IMR-90 (cell line): ENCODE results near the gene SRGAP3. TPM values are rescaled to one million over a fixed set of nuclear protein-coding genes. Genes with fewer than 3 reads are reported as not detected.

Experiments used
- ATAC-seq: fragments of 200-7000 bp; cut with Tn5 transposase; 2 replicates; pipeline ENCODE4 v1.9.1; 2020; ENCODE audit warnings: low read depth, mild to moderate bottlenecking, moderate library complexity
- BruUV-seq: library from RNA; stranded (reverse); fragments of 400-500 nt; replicated peaks from 2 replicates; lab custom pipeline; 2021; lab: Mats Ljungman, UMichigan
- CTCF ChIA-PET: fragments of 300-600 bp; formaldehyde crosslinking; extraction: SDS; loops from one replicate; lab custom pipeline; 2021; ENCODE audit warnings: antibody characterized with exemption; lab: Yijun Ruan, JAX
- POLR2A ChIA-PET: fragments of 300-600 bp; sonication (Branson Sonifier 250); formaldehyde crosslinking; loops from one replicate; lab custom pipeline; 2022; ENCODE audit warnings: antibody characterized with exemption; ENCODE audit not compliant: unreplicated experiment; lab: Charles Lee
- DNase-seq: peaks from one replicate; pipeline ENCODE4 v3.0.0; 2013
- H2AFZ ChIP-seq: replicated peaks from 2 replicates; pipeline ENCODE3; 2013; ENCODE audit warnings: low read length, mild to moderate bottlenecking; ENCODE audit not compliant: poor library complexity
- H2AK5ac ChIP-seq: 2 replicates; pipeline ENCODE4 v1.6.1; 2013; ENCODE audit warnings: low read depth, low read length, inconsistent platforms
- H2AK9ac ChIP-seq: replicated peaks from 2 replicates; pipeline ENCODE3; 2013; ENCODE audit warnings: mild to moderate bottlenecking, low read depth, low read length, moderate library complexity; ENCODE audit not compliant: poor library complexity
- H2BK120ac ChIP-seq: 2 replicates; pipeline ENCODE4 v1.6.1; 2013; ENCODE audit warnings: low read depth, low read length, inconsistent platforms
- H2BK15ac ChIP-seq: 3 replicates; pipeline ENCODE4 v1.6.1; 2013; ENCODE audit warnings: low read depth, low read length, inconsistent platforms
- H2BK20ac ChIP-seq: 2 replicates; pipeline ENCODE4 v1.6.1; 2013; ENCODE audit warnings: low read depth, mild to moderate bottlenecking, inconsistent platforms, low read length, moderate library complexity
- H2BK5ac ChIP-seq: 2 replicates; pipeline ENCODE4 v1.6.1; 2013; ENCODE audit warnings: mild to moderate bottlenecking, low read depth, low read length, inconsistent platforms; ENCODE audit not compliant: poor library complexity, severe bottlenecking
- H3K14ac ChIP-seq: replicated peaks from 2 replicates; pipeline ENCODE4 v1.6.1; 2013; ENCODE audit warnings: low read depth, low read length, inconsistent platforms
- H3K18ac ChIP-seq: 2 replicates; pipeline ENCODE4 v1.6.1; 2013; ENCODE audit warnings: low read depth, low read length, control low read depth
- H3K23ac ChIP-seq: 2 replicates; pipeline ENCODE4 v1.6.1; 2013; ENCODE audit warnings: low read depth, low read length, inconsistent platforms
- H3K27ac ChIP-seq: 2 replicates; pipeline ENCODE4 v1.5.1; 2013; ENCODE audit warnings: mild to moderate bottlenecking, control low read depth, low read length; ENCODE audit not compliant: insufficient read depth
- H3K27me3 ChIP-seq: 2 replicates; pipeline ENCODE4 v1.6.1; 2013; ENCODE audit warnings: low read length; ENCODE audit not compliant: control insufficient read depth, insufficient read depth
- H3K36me3 ChIP-seq: 2 replicates; pipeline ENCODE4 v1.6.1; 2013; ENCODE audit warnings: low read length, mixed read lengths; ENCODE audit not compliant: control insufficient read depth, insufficient read depth
- H3K4ac ChIP-seq: 2 replicates; pipeline ENCODE4 v1.6.1; 2013; ENCODE audit warnings: low read depth, low read length, inconsistent platforms
- H3K4me1 ChIP-seq: 2 replicates; pipeline ENCODE4 v1.6.1; 2013; ENCODE audit warnings: low read length, mixed read lengths; ENCODE audit not compliant: control insufficient read depth, insufficient read depth
- H3K4me2 ChIP-seq: 2 replicates; pipeline ENCODE4 v1.6.1; 2013; ENCODE audit warnings: low read depth, mild to moderate bottlenecking, control low read depth, low read length, moderate library complexity
- H3K4me3 ChIP-seq: 2 replicates; pipeline ENCODE4 v1.5.1; 2013; ENCODE audit warnings: low read depth, mild to moderate bottlenecking, control low read depth, low read length, moderate library complexity; ENCODE audit not compliant: insufficient read depth
- H3K56ac ChIP-seq: 2 replicates; pipeline ENCODE4 v1.6.1; 2013; ENCODE audit warnings: low read length, inconsistent platforms; ENCODE audit not compliant: insufficient read depth; ENCODE audit errors: extremely low read depth
- H3K79me1 ChIP-seq, 2 experiments: 2 replicates each; pipeline ENCODE4 v1.6.1; 2013; ENCODE audit warnings: low read length in 2 of 2, inconsistent platforms in 1 of 2, low read depth in 1 of 2
- H3K9ac ChIP-seq: 2 replicates; pipeline ENCODE4 v1.6.1; 2013; ENCODE audit warnings: low read depth, low read length, control low read depth
- H3K9me1 ChIP-seq: 2 replicates; pipeline ENCODE4 v1.6.1; 2013; ENCODE audit warnings: low read length, inconsistent platforms; ENCODE audit not compliant: insufficient read depth
- H3K9me3 ChIP-seq: 2 replicates; pipeline ENCODE4 v1.6.1; 2013; ENCODE audit warnings: low read length; ENCODE audit not compliant: control insufficient read depth, insufficient read depth
- H4K20me1 ChIP-seq: 2 replicates; pipeline ENCODE4 v1.6.1; 2013; ENCODE audit warnings: low read length, inconsistent platforms; ENCODE audit not compliant: insufficient read depth
- H4K5ac ChIP-seq: 2 replicates; pipeline ENCODE4 v1.6.1; 2013; ENCODE audit warnings: mild to moderate bottlenecking, low read depth, low read length, control low read depth
- H4K8ac ChIP-seq, 2 experiments: 2 replicates each; pipeline ENCODE4 v1.6.1; 2013; ENCODE audit warnings: low read depth in 2 of 2, low read length in 2 of 2, control low read depth in 1 of 2, inconsistent platforms in 1 of 2
- H4K91ac ChIP-seq: 2 replicates; pipeline ENCODE4 v1.6.1; 2013; ENCODE audit warnings: low read depth, low read length, inconsistent platforms; ENCODE audit not compliant: insufficient read depth
- BHLHE40 ChIP-seq: fragments of 150-350 bp; IDR thresholded peaks from 2 replicates; pipeline ENCODE4 v1.6.1; 2016; ENCODE audit warnings: mild to moderate bottlenecking, low read depth, low read length
- CEBPB ChIP-seq: IDR thresholded peaks from 2 replicates; pipeline ENCODE4 v1.6.1; 2012; ENCODE audit warnings: low read depth, low read length, improper control_type of control experiment
- FOS ChIP-seq: fragments of 150-350 bp; IDR thresholded peaks from 2 replicates; pipeline ENCODE4 v1.6.1; 2016; ENCODE audit warnings: low read depth, low read length
- MXI1 ChIP-seq: IDR thresholded peaks from 2 replicates; pipeline ENCODE4 v1.6.1; 2012; ENCODE audit warnings: low read depth, mild to moderate bottlenecking, low read length, moderate library complexity, borderline replicate concordance
- NFE2L2 ChIP-seq: fragments of 150-350 bp; IDR thresholded peaks from 2 replicates; pipeline ENCODE4 v1.6.1; 2016; ENCODE audit warnings: low read depth, mild to moderate bottlenecking, low read length
- RAD21 ChIP-seq: IDR thresholded peaks from 2 replicates; pipeline ENCODE4 v1.6.1; 2012; ENCODE audit warnings: low read length, improper control_type of control experiment
- WGBS, 2 experiments: methylation state at CpG; one replicate each; pipeline versions ENCODE4 v1.1.5 to v1.1.7; 2013; ENCODE audit warnings: missing lambda C conversion rate in 2 of 2; ENCODE audit not compliant: insufficient read length in 1 of 2; ENCODE audit errors: extremely low coverage in 2 of 2; 5-methylcytosine and 5-hydroxymethylcytosine counted together
- dilution Hi-C: fragments of 300-500 bp; cut with HindIII; formaldehyde crosslinking; loops from one replicate; pipeline ENCODE4 v1.14.3; 2018; ENCODE audit warnings: low sequenced_read_pairs; ENCODE audit not compliant: unreplicated experiment
- in situ Hi-C: fragments of 300-500 bp; cut with MboI; formaldehyde crosslinking; loops from 3 replicates; pipeline ENCODE4 v1.14.3; 2019; ENCODE audit warnings: low sequenced_read_pairs, inconsistent platforms, mixed read lengths
- intact Hi-C: fragments of 100-400 bp; cut with micrococcal nuclease; formaldehyde crosslinking; loops from 2 replicates; pipeline ENCODE4 v1.10.0; 2022
- polyA plus RNA-seq, 3 experiments: library from polyadenylated mRNA; depleted of rRNA; stranded (reverse); fragments of >200 nt; gene quantifications; 2 replicates each; pipeline ENCODE4 v1.2.3, GENCODE V29; 2012; ENCODE audit warnings: low replicate concordance in 1 of 3
- total RNA-seq: library from RNA; depleted of rRNA; stranded (reverse); fragments of >200 nt; gene quantifications from 2 replicates; pipeline ENCODE4 v1.2.3, GENCODE V29; 2012
- TF ChIP-seq, protein P1 (sequence below): fragments of 150-350 bp; IDR thresholded peaks from 2 replicates; pipeline ENCODE4 v1.6.1; 2017; ENCODE audit warnings: mild to moderate bottlenecking, antibody characterized with exemption, low read length, low read depth
- TF ChIP-seq, protein P2 (sequence below): fragments of 150-350 bp; IDR thresholded peaks from 2 replicates; pipeline ENCODE4 v1.6.1; 2016; ENCODE audit warnings: low read depth, mild to moderate bottlenecking, low read length, moderate library complexity, borderline replicate concordance
- TF ChIP-seq, protein P3 (sequence below): conservative IDR thresholded peaks from 2 replicates; pipeline ENCODE4 v1.5.1; 2012; ENCODE audit warnings: mild to moderate bottlenecking, low read depth, low read length, improper control_type of control experiment

Gene SRGAP3
- total and polyA plus RNA-seq, 2 of the 4 experiments (the other 2 are of a cell fraction), result 0.68 to 1.4 TPM

DNA sequence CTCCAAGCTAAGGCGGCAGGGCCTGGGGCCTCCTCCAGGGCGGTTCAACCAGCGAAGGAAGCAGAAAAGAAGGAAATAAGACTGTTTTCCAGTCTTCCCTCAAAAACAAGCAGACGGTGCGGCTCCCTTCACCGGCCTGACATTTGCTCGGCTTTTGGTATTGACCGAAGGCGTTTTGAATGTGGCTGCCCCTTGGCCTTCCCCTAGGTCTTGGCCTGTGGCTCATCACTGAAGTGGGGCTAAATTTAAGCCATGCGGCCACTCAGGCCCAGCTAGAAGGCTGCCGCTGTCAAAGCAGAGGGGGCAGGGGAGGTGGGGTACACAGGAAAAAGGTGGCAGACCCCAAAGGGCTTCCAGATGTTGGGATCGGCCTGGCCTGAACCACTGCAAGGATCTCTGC, 86.2 kb downstream of the SRGAP3 start:
- Histone ChIP-seq H3K4me1 (no peaks in the 10 kb centered on the region), H3K79me1 (no peaks in the 10 kb centered on the region), H3K23ac (no peak overlapping the region), H2BK15ac (no peak overlapping the region), H2AFZ (no peak overlapping the region), H2AK9ac (no peak overlapping the region), H3K9ac (no peak overlapping the region), H2BK5ac (no peak overlapping the region), H2BK20ac (no peak overlapping the region), H4K5ac (no peak overlapping the region), H4K8ac (no peak overlapping the region), H4K91ac (no peak overlapping the region), H3K14ac (no peak overlapping the region), H3K9me1 (no peaks in the 10 kb centered on the region), H2AK5ac (no peak overlapping the region), H3K18ac (no peak overlapping the region), H3K4ac (no peak overlapping the region), H3K36me3 (no peaks in the 10 kb centered on the region), H3K27me3 (0 out of 2 replicates have a peak, but pooled peaks cover 2% of the 10 kb centered on the region), H3K56ac (no peak overlapping the region), H2BK120ac (no peak overlapping the region), H3K27ac (no peak overlapping the region), H3K4me3 (no peak overlapping the region), H3K4me2 (no peak overlapping the region), H4K20me1 (no peaks in the 10 kb centered on the region), H3K9me3 (no peaks in the 10 kb centered on the region)
- whole genome bisulfite sequencing, 2 experiments, result 83% methylated on average over 2 of the region's 12 CpGs; no CpG with 5 or more reads in 1 of the 2 experiments
- intact Hi-C loops, result no loop called here
- TF ChIP-seq NFE2L2 (no peak), FOS (no peak), CEBPB (no peak), MXI1 (no peak), RAD21 (no peak), BHLHE40 (no peak)
- TF ChIP-seq, protein P1, sequence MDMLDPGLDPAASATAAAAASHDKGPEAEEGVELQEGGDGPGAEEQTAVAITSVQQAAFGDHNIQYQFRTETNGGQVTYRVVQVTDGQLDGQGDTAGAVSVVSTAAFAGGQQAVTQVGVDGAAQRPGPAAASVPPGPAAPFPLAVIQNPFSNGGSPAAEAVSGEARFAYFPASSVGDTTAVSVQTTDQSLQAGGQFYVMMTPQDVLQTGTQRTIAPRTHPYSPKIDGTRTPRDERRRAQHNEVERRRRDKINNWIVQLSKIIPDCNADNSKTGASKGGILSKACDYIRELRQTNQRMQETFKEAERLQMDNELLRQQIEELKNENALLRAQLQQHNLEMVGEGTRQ, result no peak
- TF ChIP-seq, protein P2, sequence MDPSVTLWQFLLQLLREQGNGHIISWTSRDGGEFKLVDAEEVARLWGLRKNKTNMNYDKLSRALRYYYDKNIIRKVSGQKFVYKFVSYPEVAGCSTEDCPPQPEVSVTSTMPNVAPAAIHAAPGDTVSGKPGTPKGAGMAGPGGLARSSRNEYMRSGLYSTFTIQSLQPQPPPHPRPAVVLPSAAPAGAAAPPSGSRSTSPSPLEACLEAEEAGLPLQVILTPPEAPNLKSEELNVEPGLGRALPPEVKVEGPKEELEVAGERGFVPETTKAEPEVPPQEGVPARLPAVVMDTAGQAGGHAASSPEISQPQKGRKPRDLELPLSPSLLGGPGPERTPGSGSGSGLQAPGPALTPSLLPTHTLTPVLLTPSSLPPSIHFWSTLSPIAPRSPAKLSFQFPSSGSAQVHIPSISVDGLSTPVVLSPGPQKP, result no peak
- TF ChIP-seq, protein P3, sequence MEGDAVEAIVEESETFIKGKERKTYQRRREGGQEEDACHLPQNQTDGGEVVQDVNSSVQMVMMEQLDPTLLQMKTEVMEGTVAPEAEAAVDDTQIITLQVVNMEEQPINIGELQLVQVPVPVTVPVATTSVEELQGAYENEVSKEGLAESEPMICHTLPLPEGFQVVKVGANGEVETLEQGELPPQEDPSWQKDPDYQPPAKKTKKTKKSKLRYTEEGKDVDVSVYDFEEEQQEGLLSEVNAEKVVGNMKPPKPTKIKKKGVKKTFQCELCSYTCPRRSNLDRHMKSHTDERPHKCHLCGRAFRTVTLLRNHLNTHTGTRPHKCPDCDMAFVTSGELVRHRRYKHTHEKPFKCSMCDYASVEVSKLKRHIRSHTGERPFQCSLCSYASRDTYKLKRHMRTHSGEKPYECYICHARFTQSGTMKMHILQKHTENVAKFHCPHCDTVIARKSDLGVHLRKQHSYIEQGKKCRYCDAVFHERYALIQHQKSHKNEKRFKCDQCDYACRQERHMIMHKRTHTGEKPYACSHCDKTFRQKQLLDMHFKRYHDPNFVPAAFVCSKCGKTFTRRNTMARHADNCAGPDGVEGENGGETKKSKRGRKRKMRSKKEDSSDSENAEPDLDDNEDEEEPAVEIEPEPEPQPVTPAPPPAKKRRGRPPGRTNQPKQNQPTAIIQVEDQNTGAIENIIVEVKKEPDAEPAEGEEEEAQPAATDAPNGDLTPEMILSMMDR, result no peak
- in situ Hi-C loops, result no loop called here
- no peak for ATAC-seq
- BruUV-seq, result no TSS peak
- dilution Hi-C loops, result no loop called here
- no peak for DNase-seq
- ChIA-PET POLR2A (no interaction called here), CTCF (no interaction called here)
